Measurements from ENCODE around the gene WDR33. TPM values are rescaled to one million over a fixed set of nuclear protein-coding genes. Genes with fewer than 3 reads are reported as not detected.

Gene WDR33
- total and polyA plus RNA-seq, 2 donors (not counting 3 experiments of a cell fraction or from before 2014, with no cell fraction given) = 16.4 to 52.5 TPM

GRCh38 chr2:127680706-127681287 lies 130.2 kb downstream of the WDR33 start:
- dilution Hi-C loops (cut with MboI; ENCODE audit: extremely low pct_ligation_motif_present, low sequenced_read_pairs) = no loop called here
- peak overlapping the region; percentile 83 for H2AFZ ChIP-seq (ENCODE audit: low read depth, low read length)
- H3K4me3 ChIP-seq (replicated peaks in 1 of 3; ENCODE audit: insufficient read depth in 1 of 3, low read depth in 1 of 3, low read length in 3 of 3) = no peak overlapping the region
- ChIA-PET POLR2A (no interaction called here), CTCF (interaction anchor here (1.2 to 4.7 kb wide), 5 partner anchors 13 to 154 kb away, joined by 3 to 38 read pairs (median 7); no protein-coding TSS in a partner anchor)
- H3K9me3 ChIP-seq (replicated peaks; ENCODE audit: control insufficient read depth, insufficient read depth, low read length) = no peaks in the 10 kb centered on the region
- FAIRE-seq = no peak
- DNase-seq (ENCODE audit: low read depth, low spot score) = no peak
- no peak overlapping the region for H3K4me2 ChIP-seq (ENCODE audit: insufficient read depth, low read length)
- H3K79me2 ChIP-seq (ENCODE audit: control insufficient read depth, insufficient read depth, low read length) = no peaks in the 10 kb centered on the region
- H3K27me3 ChIP-seq (ENCODE audit: control insufficient read depth in 2 of 2, insufficient read depth in 2 of 2, low read length in 2 of 2) = no peaks in the 10 kb centered on the region
- no peak overlapping the region for H3K9ac ChIP-seq (replicated peaks; ENCODE audit: extremely low read depth, insufficient read depth, low read length)
- BruUV-seq (replicated peaks) = no TSS peak
- intact Hi-C loops (cut with micrococcal nuclease) = no loop called here
- H3K9me1 ChIP-seq (replicated peaks; ENCODE audit: control insufficient read depth, extremely low read depth, insufficient read depth, low read length) = no peaks in the 10 kb centered on the region
- H3K27ac ChIP-seq (ENCODE audit: insufficient read depth, low read depth, low read length) = no peak overlapping the region
- no peaks in the 10 kb centered on the region for H4K20me1 ChIP-seq (replicated peaks; ENCODE audit: control insufficient read depth, extremely low read depth, insufficient read depth, low read length)
- no peak for TF ChIP-seq FOS (IDR thresholded peaks at IDR 0.05; ENCODE audit: borderline replicate concordance, insufficient read depth, low read length)
- TF ChIP-seq GATA2 (IDR thresholded peaks at IDR 0.05; ENCODE audit: insufficient read depth, insufficient read length, low read depth, low read length) = no peak
- TF ChIP-seq POLR2AphosphoS5 (IDR thresholded peaks at IDR 0.05; ENCODE audit: insufficient read depth, low read depth, low read length) = no peak
- no peak for TF ChIP-seq POLR2A (IDR thresholded peaks at IDR 0.05; ENCODE audit: low read depth, low read length)
- no peak for TF ChIP-seq CTCF (IDR thresholded peaks at IDR 0.05; ENCODE audit: extremely low read depth in 1 of 2, insufficient read depth in 1 of 2, low read depth in 1 of 2, low read length in 2 of 2)
- TF ChIP-seq MYC (IDR thresholded peaks at IDR 0.05; ENCODE audit: low read depth, low read length) = no peak
- TF ChIP-seq MAX (IDR thresholded peaks at IDR 0.05; ENCODE audit: insufficient read depth, insufficient read length) = no peak
- TF ChIP-seq EZH2 (IDR thresholded peaks at IDR 0.05; ENCODE audit: borderline replicate concordance, low read depth, low read length, severe bottlenecking) = no peak
- TF ChIP-seq JUN (IDR thresholded peaks at IDR 0.05; ENCODE audit: borderline replicate concordance, insufficient read depth, insufficient read length, low read depth) = no peak
- H3K4me1 ChIP-seq (ENCODE audit: control insufficient read depth, extremely low read depth, insufficient read depth, low read length) = peaks cover 13% of the 10 kb centered on the region
- H3K36me3 ChIP-seq (ENCODE audit: control insufficient read depth in 2 of 2, extremely low read depth in 1 of 2, insufficient read depth in 2 of 2, low read length in 2 of 2) = no peaks in the 10 kb centered on the region

Measured in endothelial cell of umbilical vein (primary cell).